ENCODE data around the gene C19orf38.
"Not testable (repeated sequence)": the region's sequence is repeated elsewhere in the genome, so short reads cannot be mapped to it uniquely, and the experiment has no call there.

The C19orf38 gene

GRCh38 chr19:10823690-10824089, 24.5 kb upstream of the C19orf38 start:
- DNase-seq (ENCODE audit: low read depth) = no peak

GRCh38 chr19:10826231-10826630, 22.0 kb upstream of the C19orf38 start:
- DNase-seq (ENCODE audit: low read depth) = no peak

DNA sequence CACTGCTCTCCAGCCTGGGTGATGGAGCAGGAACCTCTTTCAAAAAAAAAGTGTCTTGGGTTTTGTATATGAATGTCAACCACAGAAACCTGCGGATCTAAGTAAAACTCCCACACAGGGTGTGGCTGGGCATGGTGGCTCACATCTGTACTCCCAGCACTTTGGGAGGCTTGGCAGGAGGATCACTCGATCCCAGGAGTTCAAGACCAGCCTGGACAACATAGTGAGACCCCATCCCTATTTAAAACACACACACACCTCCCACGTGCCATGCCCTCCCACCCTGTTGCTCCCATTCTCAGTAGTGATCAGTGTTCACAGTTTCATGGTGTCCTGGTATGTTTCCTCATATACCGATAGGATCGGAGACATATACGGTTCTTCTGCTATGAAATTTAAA, 21.4 kb upstream of the C19orf38 start:
- no peak for DNase-seq (ENCODE audit: low read depth)

- DNase-seq (ENCODE audit: low read depth) = no peak
Measured at GRCh38 chr19:10828981-10829821, 19.0 kb upstream of the C19orf38 start.

DNA sequence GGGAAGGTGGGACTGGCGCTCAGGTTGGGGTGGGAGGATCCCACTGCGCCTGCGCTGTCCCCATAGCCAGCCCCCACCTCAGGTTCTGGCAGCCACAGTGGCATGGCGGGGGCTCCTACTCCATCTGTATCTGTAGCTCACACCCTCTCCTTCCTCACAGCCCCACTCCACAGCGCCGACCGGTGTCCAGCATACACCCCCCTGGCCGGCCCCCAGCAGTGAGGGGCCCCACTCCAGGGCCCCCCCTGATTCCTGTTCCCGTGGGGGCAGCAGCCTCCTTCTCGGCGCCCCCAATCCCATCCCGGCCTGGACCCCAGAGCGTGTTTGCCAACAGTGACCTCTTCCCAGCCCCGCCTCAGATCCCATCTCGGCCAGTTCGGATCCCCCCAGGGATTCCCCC, 18.2 kb upstream of the C19orf38 start:
- DNase-seq (ENCODE audit: low read depth) = no peak

DNA sequence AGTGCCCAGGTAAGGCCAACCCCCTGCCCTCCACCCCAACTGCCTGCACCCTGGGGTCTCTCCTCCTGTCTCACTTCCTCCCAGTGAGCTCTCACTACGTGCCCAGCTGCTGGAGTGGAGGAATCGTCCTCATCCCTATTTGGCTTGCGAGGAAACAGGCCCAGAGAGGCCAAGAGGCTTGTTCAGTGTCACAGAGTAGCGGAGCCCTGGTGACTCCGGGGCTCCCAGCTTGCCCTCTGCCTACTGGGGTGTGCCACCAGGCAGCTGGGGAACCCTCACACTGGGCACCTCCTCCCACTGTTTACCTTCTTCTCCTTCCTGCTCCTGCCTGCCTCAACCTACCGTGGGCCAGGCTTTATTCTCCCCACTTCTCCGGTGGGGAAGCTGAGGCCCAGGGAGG, 17.8 kb upstream of the C19orf38 start:
- no peak for DNase-seq (ENCODE audit: low read depth)

- no peak for DNase-seq (ENCODE audit: low read depth)
Measured at GRCh38 chr19:10830931-10831779, 17.1 kb upstream of the C19orf38 start.

GRCh38 chr19:10831987-10832938, 16.0 kb upstream of the C19orf38 start:
- DNase-seq (ENCODE audit: low read depth) = no peak

DNA sequence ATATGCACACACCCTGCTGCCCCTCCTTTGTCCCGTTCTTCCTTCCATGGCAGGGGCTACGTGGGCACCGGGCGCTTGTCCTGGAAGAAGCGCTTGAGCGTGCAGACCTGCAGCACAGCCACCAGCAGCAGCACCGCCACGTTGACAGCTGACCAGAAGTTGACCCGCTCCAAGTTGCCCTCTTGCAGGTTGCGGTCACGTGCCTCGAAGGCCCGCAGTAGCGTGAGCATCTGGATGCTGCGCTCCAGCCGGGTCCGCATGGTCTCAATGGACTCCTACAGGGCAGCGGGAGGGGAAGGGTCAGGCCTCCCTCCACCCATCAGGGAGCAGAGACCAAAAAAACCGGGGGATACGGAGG, 15.3 kb upstream of the C19orf38 start:
- DNase-seq (ENCODE audit: low read depth) = no peak

- DNase-seq (ENCODE audit: low read depth) = no peak
Measured at GRCh38 chr19:10835089-10835753, 13.0 kb upstream of the C19orf38 start.

DNA sequence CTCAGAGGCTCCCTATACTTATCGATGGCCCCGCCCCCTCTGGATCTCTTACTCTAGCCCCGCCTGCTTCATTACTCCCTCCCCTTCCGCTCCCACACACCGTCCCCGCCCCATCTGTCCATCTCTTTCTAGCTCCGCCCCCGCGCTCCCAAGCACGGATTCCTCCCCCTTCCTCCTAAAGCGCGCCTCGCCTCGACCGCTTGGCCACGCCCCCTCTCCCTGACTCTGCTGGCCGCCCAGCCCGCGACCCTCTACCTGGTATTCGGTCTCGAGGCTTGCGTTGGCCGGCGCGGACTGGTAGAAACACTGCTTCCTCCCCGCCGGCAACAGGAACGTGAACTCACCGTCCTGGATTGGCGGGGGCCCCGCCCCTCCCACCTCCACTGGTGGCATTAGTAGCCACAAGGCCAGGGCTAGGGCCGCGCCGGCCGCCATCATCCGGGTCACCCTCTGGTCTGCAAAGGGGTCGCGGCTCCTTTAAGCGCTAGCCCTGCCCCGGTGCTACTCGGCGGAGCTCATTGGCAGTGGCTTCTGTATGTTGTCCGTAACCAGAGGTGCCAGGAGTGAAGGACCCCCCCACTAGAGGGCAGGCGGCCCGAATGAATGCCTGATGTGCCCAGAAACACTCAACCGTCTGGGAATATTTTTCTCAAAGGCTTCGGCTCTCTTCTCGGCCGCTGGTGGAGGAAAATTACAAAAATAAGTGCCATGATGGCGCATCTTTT, 12.3 kb upstream of the C19orf38 start, which contains the start of gene TMED1:
TMED1 (minus strand) TSS at position 459 of the 725 bp plus-strand sequence; CDS start at position 438, 21 bp downstream.
- DNase-seq (ENCODE audit: low read depth) = peak; percentile 99

DNA sequence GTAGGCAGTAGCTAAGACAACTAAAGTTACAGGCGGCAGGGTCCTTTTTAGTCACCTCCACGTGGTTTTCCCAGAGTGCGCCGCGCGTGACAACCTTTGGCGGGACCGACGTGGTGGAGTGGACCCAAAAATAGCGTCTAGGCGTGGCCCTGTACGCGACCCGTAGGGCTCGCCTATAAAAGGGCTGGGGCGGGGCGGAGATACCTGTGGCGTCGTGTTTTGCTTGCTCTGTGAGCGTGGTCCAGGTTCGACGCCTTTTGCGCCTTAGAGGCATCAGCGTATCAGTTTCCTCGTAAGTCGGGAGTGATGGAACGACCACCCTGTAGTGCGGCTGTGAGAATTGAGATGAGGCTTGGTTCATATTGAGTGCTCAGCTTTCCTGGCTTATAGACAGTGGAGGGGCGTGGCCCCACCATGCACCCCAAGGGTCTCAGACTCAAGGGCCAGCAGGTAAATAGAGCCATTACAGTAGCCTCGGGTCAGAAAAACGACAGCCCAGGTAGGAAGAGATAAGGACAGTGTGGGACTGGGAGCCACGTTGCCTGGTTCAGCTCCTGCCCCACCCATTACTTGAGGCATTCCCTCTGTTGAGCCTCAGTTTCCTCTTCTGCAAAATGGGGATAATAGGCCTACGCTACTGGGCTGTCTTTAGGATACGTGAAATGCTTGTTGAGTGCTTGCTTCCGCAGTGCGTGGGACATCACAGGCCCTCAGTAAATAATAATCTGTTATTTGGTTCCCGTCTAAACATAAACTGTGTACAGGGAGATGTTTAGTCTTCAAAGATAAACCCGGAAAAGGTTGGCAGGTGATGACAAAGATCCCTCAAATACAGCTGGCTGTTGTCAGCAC, 11.5 kb upstream of the C19orf38 start:
- DNase-seq (ENCODE audit: low read depth) = peak; percentile 76

DNA sequence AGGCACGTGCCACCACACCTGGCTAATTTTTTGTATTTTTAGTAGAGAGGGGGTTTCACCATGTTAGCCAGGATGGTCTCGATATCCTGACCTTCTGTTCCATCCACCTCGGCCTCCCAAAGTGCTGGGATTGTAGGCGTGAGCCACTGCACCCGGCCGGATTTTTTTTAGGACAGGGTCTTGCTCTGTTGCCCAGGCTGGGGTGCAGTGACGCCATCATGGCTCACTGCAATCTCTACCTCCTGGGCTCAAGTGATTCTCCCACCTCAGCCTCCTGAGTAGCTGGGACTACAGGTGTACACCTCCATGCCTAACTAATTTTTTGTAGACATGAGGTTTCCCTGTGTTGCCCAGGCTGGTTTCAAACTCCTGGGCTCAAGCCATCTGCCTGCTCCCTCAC, 10.6 kb upstream of the C19orf38 start:
- not testable (repeated sequence) for DNase-seq (ENCODE audit: low read depth)

- no peak for DNase-seq (ENCODE audit: low read depth)
Measured at GRCh38 chr19:10838377-10838776, 9.8 kb upstream of the C19orf38 start.

GRCh38 chr19:10839114-10840050, 8.8 kb upstream of the C19orf38 start:
- DNase-seq (ENCODE audit: low read depth) = no peak

- no peak for DNase-seq (ENCODE audit: low read depth)
Measured at GRCh38 chr19:10842788-10843187, 5.4 kb upstream of the C19orf38 start.

GRCh38 chr19:10846500-10847202, 1.6 kb upstream of the C19orf38 start:
- no peak for DNase-seq (ENCODE audit: low read depth)

GRCh38 chr19:10850631-10851030, 2.4 kb downstream of the C19orf38 start:
- DNase-seq (ENCODE audit: low read depth) = no peak
